Muscle of leg (tissue), 11 donors: Measurements from ENCODE around the gene IQSEC1. TPM values are rescaled to one million over a fixed set of nuclear protein-coding genes. Genes with fewer than 3 reads are reported as not detected.
A peak's percentile ranks its signal among the peaks of the same experiment; 100 is the strongest.

ENCODE experiments used
- DNase-seq: peaks from one replicate; pipeline ENCODE4 v3.0.0; 2013
- H3K27ac ChIP-seq: one replicate; pipeline ENCODE4 v1.5.1; 2013; ENCODE audit warnings: mild to moderate bottlenecking, low read length, control low read depth
- H3K27me3 ChIP-seq: one replicate; pipeline ENCODE4 v1.6.1; 2013; ENCODE audit warnings: low read length; ENCODE audit not compliant: control insufficient read depth, insufficient read depth
- H3K36me3 ChIP-seq: one replicate; pipeline ENCODE4 v1.6.1; 2013; ENCODE audit warnings: low read length; ENCODE audit not compliant: control insufficient read depth, insufficient read depth
- H3K4me1 ChIP-seq: one replicate; pipeline ENCODE4 v1.6.1; 2013; ENCODE audit warnings: low read length; ENCODE audit not compliant: control insufficient read depth, insufficient read depth
- H3K4me3 ChIP-seq: one replicate; pipeline ENCODE4 v1.5.1; 2013; ENCODE audit warnings: low read length, control low read depth
- H3K9me3 ChIP-seq: replicated peaks from 2 replicates; pipeline ENCODE4 v1.6.1; 2013; ENCODE audit warnings: low read depth, low read length; ENCODE audit not compliant: control insufficient read depth
- WGBS: methylation state at CpG from one replicate; pipeline ENCODE4 v1.1.5; 2013; ENCODE audit warnings: missing lambda C conversion rate; ENCODE audit not compliant: insufficient coverage; 5-methylcytosine and 5-hydroxymethylcytosine counted together
- polyA plus RNA-seq, 8 donors: library from polyadenylated mRNA; unstranded; fragments of 120-200 nt; gene quantifications; one replicate each; pipeline versions ENCODE4 v1.2.1 to v1.2.3, GENCODE V29; 2013; ENCODE audit warnings: inconsistent platforms in 1 of 8, low replicate concordance in 1 of 8; ENCODE audit not compliant: insufficient read length in 8 of 8, insufficient read depth in 1 of 8
- total RNA-seq: library from RNA; stranded (reverse); fragments of 120-200 nt; gene quantifications from one replicate; pipeline ENCODE4 v1.2.4, GENCODE V29; 2013

Gene IQSEC1
- total and polyA plus RNA-seq, 9 donors, result 25.1 to 48.3 (median 43.8) TPM

- H3K27ac ChIP-seq, result no peak overlapping the region
- H3K9me3 ChIP-seq, result no peaks in the 10 kb centered on the region
- no peaks in the 10 kb centered on the region for H3K27me3 ChIP-seq
- no peak overlapping the region for H3K4me3 ChIP-seq
- WGBS, result 91% methylated on average over 28 of the region's 28 CpGs
- H3K4me1 ChIP-seq, result peaks cover 39% of the 10 kb centered on the region
- peaks cover 89% of the 10 kb centered on the region for H3K36me3 ChIP-seq
- DNase-seq, result no peak
Measured at GRCh38 chr3:12908136-12908730, 165.0 kb downstream of the IQSEC1 start.

- 72% methylated on average over 7 of the region's 18 CpGs for WGBS
- no peaks in the 10 kb centered on the region for H3K27me3 ChIP-seq
- H3K9me3 ChIP-seq, result no peaks in the 10 kb centered on the region
- H3K36me3 ChIP-seq, result peaks cover 89% of the 10 kb centered on the region
- H3K4me3 ChIP-seq, result no peak overlapping the region
- no peak for DNase-seq
- H3K4me1 ChIP-seq, result peaks cover 40% of the 10 kb centered on the region
- no peak overlapping the region for H3K27ac ChIP-seq
Measured at GRCh38 chr3:12907729-12908128, 165.5 kb downstream of the IQSEC1 start.

- 90% methylated on average over 10 of the region's 16 CpGs for WGBS
- Histone ChIP-seq H3K4me3 (no peak overlapping the region), H3K27me3 (no peaks in the 10 kb centered on the region), H3K27ac (no peak overlapping the region), H3K4me1 (peaks cover 41% of the 10 kb centered on the region), H3K36me3 (peaks cover 88% of the 10 kb centered on the region), H3K9me3 (no peaks in the 10 kb centered on the region)
- DNase-seq, result no peak
Measured at GRCh38 chr3:12907296-12907695, 165.9 kb downstream of the IQSEC1 start.

GRCh38 chr3:12906916-12907290, 166.3 kb downstream of the IQSEC1 start:
- Histone ChIP-seq H3K4me1 (peaks cover 38% of the 10 kb centered on the region), H3K36me3 (peaks cover 88% of the 10 kb centered on the region), H3K27me3 (no peaks in the 10 kb centered on the region), H3K27ac (peak overlapping the region; percentile 35), H3K9me3 (no peaks in the 10 kb centered on the region), H3K4me3 (no peak overlapping the region)
- WGBS, result 100% methylated on average over 1 of the region's 5 CpGs
- no peak for DNase-seq

GRCh38 chr3:12906141-12906915, 166.9 kb downstream of the IQSEC1 start:
- Histone ChIP-seq H3K9me3 (no peaks in the 10 kb centered on the region), H3K4me1 (peaks cover 41% of the 10 kb centered on the region), H3K27me3 (no peaks in the 10 kb centered on the region), H3K27ac (peak overlapping the region; percentile 59), H3K4me3 (no peak overlapping the region), H3K36me3 (peaks cover 88% of the 10 kb centered on the region)
- DNase-seq, result no peak
- WGBS, result 62% methylated on average over 13 of the region's 20 CpGs

- H3K27me3 ChIP-seq, result no peaks in the 10 kb centered on the region
- WGBS, result 79% methylated on average over 19 of the region's 21 CpGs
- H3K9me3 ChIP-seq, result no peaks in the 10 kb centered on the region
- DNase-seq, result peak; percentile 40
- H3K27ac ChIP-seq, result peak overlapping the region; percentile 59
- H3K4me3 ChIP-seq, result no peak overlapping the region
- peaks cover 88% of the 10 kb centered on the region for H3K36me3 ChIP-seq
- peaks cover 41% of the 10 kb centered on the region for H3K4me1 ChIP-seq
Measured at GRCh38 chr3:12905316-12906071, 167.7 kb downstream of the IQSEC1 start.

GRCh38 chr3:12904951-12905315, 168.3 kb downstream of the IQSEC1 start:
- H3K9me3 ChIP-seq, result no peaks in the 10 kb centered on the region
- no peak overlapping the region for H3K4me3 ChIP-seq
- H3K27ac ChIP-seq, result peak overlapping the region; percentile 18
- peaks cover 41% of the 10 kb centered on the region for H3K4me1 ChIP-seq
- peaks cover 84% of the 10 kb centered on the region for H3K36me3 ChIP-seq
- WGBS, result 76% methylated on average over 7 of the region's 7 CpGs
- no peak for DNase-seq
- H3K27me3 ChIP-seq, result no peaks in the 10 kb centered on the region

- peaks cover 84% of the 10 kb centered on the region for H3K36me3 ChIP-seq
- no peak overlapping the region for H3K4me3 ChIP-seq
- DNase-seq, result no peak
- WGBS, result 93% methylated on average over 7 of the region's 7 CpGs
- H3K27me3 ChIP-seq, result no peaks in the 10 kb centered on the region
- H3K9me3 ChIP-seq, result no peaks in the 10 kb centered on the region
- no peak overlapping the region for H3K27ac ChIP-seq
- peaks cover 41% of the 10 kb centered on the region for H3K4me1 ChIP-seq
Measured at GRCh38 chr3:12903881-12904280, 169.3 kb downstream of the IQSEC1 start.

- Histone ChIP-seq H3K36me3 (peaks cover 84% of the 10 kb centered on the region), H3K9me3 (no peaks in the 10 kb centered on the region), H3K4me3 (no peak overlapping the region), H3K27me3 (no peaks in the 10 kb centered on the region), H3K27ac (no peak overlapping the region), H3K4me1 (peaks cover 43% of the 10 kb centered on the region)
- DNase-seq, result no peak
- 82% methylated on average over 11 of the region's 20 CpGs for WGBS
Measured at GRCh38 chr3:12903000-12903800, 170.0 kb downstream of the IQSEC1 start.
